ENCODE data around the gene FLRT2.

Gene FLRT2

GRCh38 chr14:85622986-85623685 lies 93.2 kb downstream of the FLRT2 start:
- H3K27ac ChIP-seq (ENCODE audit: insufficient read depth, low read depth, low read length, poor library complexity, severe bottlenecking) = no peak overlapping the region
- no peak overlapping the region for H3K4me3 ChIP-seq (ENCODE audit: insufficient read depth, low read depth, low read length)
- no peaks in the 10 kb centered on the region for H3K9me3 ChIP-seq (ENCODE audit: control insufficient read depth, low read length)
- H3K36me3 ChIP-seq (ENCODE audit: control insufficient read depth, insufficient read depth, low read length) = no peaks in the 10 kb centered on the region
- WGBS, 2 experiments = 94% methylated on average over 26 of the region's 27 CpGs
- H3K4me1 ChIP-seq (ENCODE audit: control insufficient read depth, insufficient read depth, low read length) = no peaks in the 10 kb centered on the region
- H3K27me3 ChIP-seq (ENCODE audit: control insufficient read depth, insufficient read depth, low read length, poor library complexity, severe bottlenecking) = no peaks in the 10 kb centered on the region

- H3K36me3 ChIP-seq (ENCODE audit: control insufficient read depth, insufficient read depth, low read length) = no peaks in the 10 kb centered on the region
- H3K27me3 ChIP-seq (ENCODE audit: control insufficient read depth, insufficient read depth, low read length, poor library complexity, severe bottlenecking) = no peaks in the 10 kb centered on the region
- H3K4me3 ChIP-seq (ENCODE audit: insufficient read depth, low read depth, low read length) = no peak overlapping the region
- WGBS, 2 experiments = 93 to 97% methylated on average over 3 of the region's 3 CpGs
- H3K4me1 ChIP-seq (ENCODE audit: control insufficient read depth, insufficient read depth, low read length) = no peaks in the 10 kb centered on the region
- H3K27ac ChIP-seq (ENCODE audit: insufficient read depth, low read depth, low read length, poor library complexity, severe bottlenecking) = no peak overlapping the region
- no peaks in the 10 kb centered on the region for H3K9me3 ChIP-seq (ENCODE audit: control insufficient read depth, low read length)
Observed at GRCh38 chr14:85625925-85626585, 96.1 kb downstream of the FLRT2 start.

GRCh38 chr14:85634205-85634604 lies 104.3 kb downstream of the FLRT2 start:
- no peaks in the 10 kb centered on the region for H3K9me3 ChIP-seq (ENCODE audit: control insufficient read depth, low read length)
- no peak overlapping the region for H3K4me3 ChIP-seq (ENCODE audit: insufficient read depth, low read depth, low read length)
- H3K36me3 ChIP-seq (ENCODE audit: control insufficient read depth, insufficient read depth, low read length) = no peaks in the 10 kb centered on the region
- no peaks in the 10 kb centered on the region for H3K4me1 ChIP-seq (ENCODE audit: control insufficient read depth, insufficient read depth, low read length)
- H3K27me3 ChIP-seq (ENCODE audit: control insufficient read depth, insufficient read depth, low read length, poor library complexity, severe bottlenecking) = no peaks in the 10 kb centered on the region
- no peak overlapping the region for H3K27ac ChIP-seq (ENCODE audit: insufficient read depth, low read depth, low read length, poor library complexity, severe bottlenecking)

GRCh38 chr14:85644211-85644610 lies 114.3 kb downstream of the FLRT2 start:
- H3K27ac ChIP-seq (ENCODE audit: insufficient read depth, low read depth, low read length, poor library complexity, severe bottlenecking) = no peak overlapping the region
- H3K4me1 ChIP-seq (ENCODE audit: control insufficient read depth, insufficient read depth, low read length) = no peaks in the 10 kb centered on the region
- WGBS, 2 experiments = 95 to 98% methylated on average over 2 of the region's 2 CpGs
- H3K27me3 ChIP-seq (ENCODE audit: control insufficient read depth, insufficient read depth, low read length, poor library complexity, severe bottlenecking) = no peaks in the 10 kb centered on the region
- H3K9me3 ChIP-seq (ENCODE audit: control insufficient read depth, low read length) = no peaks in the 10 kb centered on the region
- no peak overlapping the region for H3K4me3 ChIP-seq (ENCODE audit: insufficient read depth, low read depth, low read length)
- no peaks in the 10 kb centered on the region for H3K36me3 ChIP-seq (ENCODE audit: control insufficient read depth, insufficient read depth, low read length)

GRCh38 chr14:85653029-85653428 lies 123.1 kb downstream of the FLRT2 start:
- no peaks in the 10 kb centered on the region for H3K27me3 ChIP-seq (ENCODE audit: control insufficient read depth, insufficient read depth, low read length, poor library complexity, severe bottlenecking)
- no peak overlapping the region for H3K27ac ChIP-seq (ENCODE audit: insufficient read depth, low read depth, low read length, poor library complexity, severe bottlenecking)
- no peaks in the 10 kb centered on the region for H3K9me3 ChIP-seq (ENCODE audit: control insufficient read depth, low read length)
- H3K36me3 ChIP-seq (ENCODE audit: control insufficient read depth, insufficient read depth, low read length) = no peaks in the 10 kb centered on the region
- no peak overlapping the region for H3K4me3 ChIP-seq (ENCODE audit: insufficient read depth, low read depth, low read length)
- WGBS, 2 experiments = 97 to 98% methylated on average over 2 of the region's 2 CpGs
- H3K4me1 ChIP-seq (ENCODE audit: control insufficient read depth, insufficient read depth, low read length) = no peaks in the 10 kb centered on the region

GRCh38 chr14:85660243-85660922 lies 130.4 kb downstream of the FLRT2 start:
- 84 to 89% methylated on average over 2 of the region's 2 CpGs for WGBS, 2 experiments
- Histone ChIP-seq H3K4me3 (ENCODE audit: insufficient read depth, low read depth, low read length) (no peak overlapping the region), H3K27me3 (ENCODE audit: control insufficient read depth, insufficient read depth, low read length, poor library complexity, severe bottlenecking) (no peaks in the 10 kb centered on the region), H3K36me3 (ENCODE audit: control insufficient read depth, insufficient read depth, low read length) (no peaks in the 10 kb centered on the region), H3K9me3 (ENCODE audit: control insufficient read depth, low read length) (no peaks in the 10 kb centered on the region), H3K4me1 (ENCODE audit: control insufficient read depth, insufficient read depth, low read length) (peaks cover 3% of the 10 kb centered on the region), H3K27ac (ENCODE audit: insufficient read depth, low read depth, low read length, poor library complexity, severe bottlenecking) (no peak overlapping the region)

GRCh38 chr14:85662096-85662495 lies 132.2 kb downstream of the FLRT2 start:
- WGBS, 2 experiments = 80 to 81% methylated on average over 9 of the region's 9 CpGs
- no peaks in the 10 kb centered on the region for H3K9me3 ChIP-seq (ENCODE audit: control insufficient read depth, low read length)
- H3K4me1 ChIP-seq (ENCODE audit: control insufficient read depth, insufficient read depth, low read length) = peaks cover 3% of the 10 kb centered on the region
- H3K36me3 ChIP-seq (ENCODE audit: control insufficient read depth, insufficient read depth, low read length) = no peaks in the 10 kb centered on the region
- H3K27ac ChIP-seq (ENCODE audit: insufficient read depth, low read depth, low read length, poor library complexity, severe bottlenecking) = no peak overlapping the region
- H3K4me3 ChIP-seq (ENCODE audit: insufficient read depth, low read depth, low read length) = no peak overlapping the region
- H3K27me3 ChIP-seq (ENCODE audit: control insufficient read depth, insufficient read depth, low read length, poor library complexity, severe bottlenecking) = no peaks in the 10 kb centered on the region

GRCh38 chr14:85663256-85663655 lies 133.3 kb downstream of the FLRT2 start:
- H3K4me1 ChIP-seq (ENCODE audit: control insufficient read depth, insufficient read depth, low read length) = peaks cover 3% of the 10 kb centered on the region
- H3K27ac ChIP-seq (ENCODE audit: insufficient read depth, low read depth, low read length, poor library complexity, severe bottlenecking) = no peak overlapping the region
- no peaks in the 10 kb centered on the region for H3K36me3 ChIP-seq (ENCODE audit: control insufficient read depth, insufficient read depth, low read length)
- no peaks in the 10 kb centered on the region for H3K9me3 ChIP-seq (ENCODE audit: control insufficient read depth, low read length)
- 71 to 90% methylated on average over 2 of the region's 2 CpGs for WGBS, 2 experiments
- no peak overlapping the region for H3K4me3 ChIP-seq (ENCODE audit: insufficient read depth, low read depth, low read length)
- no peaks in the 10 kb centered on the region for H3K27me3 ChIP-seq (ENCODE audit: control insufficient read depth, insufficient read depth, low read length, poor library complexity, severe bottlenecking)

GRCh38 chr14:85663667-85664066 lies 133.7 kb downstream of the FLRT2 start:
- H3K27ac ChIP-seq (ENCODE audit: insufficient read depth, low read depth, low read length, poor library complexity, severe bottlenecking) = no peak overlapping the region
- H3K36me3 ChIP-seq (ENCODE audit: control insufficient read depth, insufficient read depth, low read length) = no peaks in the 10 kb centered on the region
- H3K9me3 ChIP-seq (ENCODE audit: control insufficient read depth, low read length) = no peaks in the 10 kb centered on the region
- no peaks in the 10 kb centered on the region for H3K27me3 ChIP-seq (ENCODE audit: control insufficient read depth, insufficient read depth, low read length, poor library complexity, severe bottlenecking)
- no peak overlapping the region for H3K4me3 ChIP-seq (ENCODE audit: insufficient read depth, low read depth, low read length)
- peaks cover 3% of the 10 kb centered on the region for H3K4me1 ChIP-seq (ENCODE audit: control insufficient read depth, insufficient read depth, low read length)

GRCh38 chr14:85675957-85676356 lies 146.0 kb downstream of the FLRT2 start:
- Histone ChIP-seq H3K4me1 (ENCODE audit: control insufficient read depth, insufficient read depth, low read length) (no peaks in the 10 kb centered on the region), H3K9me3 (ENCODE audit: control insufficient read depth, low read length) (no peaks in the 10 kb centered on the region), H3K36me3 (ENCODE audit: control insufficient read depth, insufficient read depth, low read length) (no peaks in the 10 kb centered on the region), H3K4me3 (ENCODE audit: insufficient read depth, low read depth, low read length) (no peak overlapping the region), H3K27me3 (ENCODE audit: control insufficient read depth, insufficient read depth, low read length, poor library complexity, severe bottlenecking) (no peaks in the 10 kb centered on the region), H3K27ac (ENCODE audit: insufficient read depth, low read depth, low read length, poor library complexity, severe bottlenecking) (no peak overlapping the region)
- 93 to 97% methylated on average over 6 of the region's 6 CpGs for WGBS, 2 experiments
